Measurements from ENCODE around the gene PRKAR2A.
"Not testable (repeated sequence)": the region's sequence is repeated elsewhere in the genome, so short reads cannot be mapped to it uniquely, and the experiment has no call there.

PRKAR2A gene

DNA sequence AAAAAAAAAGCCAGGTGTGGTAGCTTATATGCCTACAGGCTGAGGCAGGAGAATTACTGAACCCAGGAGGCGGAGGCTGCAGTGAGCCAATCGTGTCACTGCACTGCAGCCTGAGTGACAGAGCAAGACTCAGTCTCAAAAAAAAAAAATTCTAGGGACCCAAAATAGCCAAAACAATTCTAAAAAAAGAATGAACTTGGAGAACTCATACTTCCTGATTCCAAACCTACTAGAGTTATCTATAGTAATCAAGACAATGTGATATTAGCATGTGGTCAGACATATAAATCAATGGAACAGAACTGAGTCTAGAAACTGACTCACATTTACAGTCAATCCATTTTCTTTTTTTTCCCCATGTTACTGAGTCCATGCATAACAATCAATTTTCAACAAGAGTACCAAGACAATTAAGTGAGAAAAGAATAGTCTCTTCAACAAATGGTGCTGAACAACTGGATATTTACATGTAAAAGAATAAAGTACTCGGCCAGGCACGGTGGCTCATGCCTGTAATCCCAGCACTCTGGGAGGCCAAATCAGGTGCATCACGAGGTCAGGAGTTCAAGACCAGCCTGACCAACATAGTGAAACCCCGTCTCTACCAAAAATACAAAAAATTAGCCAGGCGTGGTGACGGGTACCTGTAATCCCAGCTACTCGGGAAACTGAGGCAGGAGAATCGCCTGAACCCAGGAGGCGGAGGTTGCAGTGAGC, 11.9 kb downstream of the PRKAR2A start:
- no peak for DNase-seq

DNA sequence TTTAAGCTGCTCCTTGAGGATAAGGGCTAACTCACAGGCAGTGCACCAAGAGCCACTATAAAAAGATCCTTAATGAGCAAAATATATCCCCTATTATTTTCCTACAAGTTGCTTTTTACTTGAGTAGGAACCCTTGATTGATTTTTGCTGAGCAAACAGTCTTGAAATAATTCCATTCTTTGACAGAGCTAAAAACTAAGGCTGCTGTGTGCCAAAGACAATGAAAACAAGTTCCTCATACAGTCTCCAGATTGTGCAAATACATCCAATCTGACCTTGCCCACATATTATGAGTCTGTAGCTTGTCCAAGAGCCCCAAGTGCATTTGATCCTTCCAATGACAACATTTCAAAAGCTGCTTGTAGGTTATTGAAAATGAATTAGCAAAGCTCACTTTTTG, 15.0 kb downstream of the PRKAR2A start:
- DNase-seq: peak; percentile 64 to 68

DNA sequence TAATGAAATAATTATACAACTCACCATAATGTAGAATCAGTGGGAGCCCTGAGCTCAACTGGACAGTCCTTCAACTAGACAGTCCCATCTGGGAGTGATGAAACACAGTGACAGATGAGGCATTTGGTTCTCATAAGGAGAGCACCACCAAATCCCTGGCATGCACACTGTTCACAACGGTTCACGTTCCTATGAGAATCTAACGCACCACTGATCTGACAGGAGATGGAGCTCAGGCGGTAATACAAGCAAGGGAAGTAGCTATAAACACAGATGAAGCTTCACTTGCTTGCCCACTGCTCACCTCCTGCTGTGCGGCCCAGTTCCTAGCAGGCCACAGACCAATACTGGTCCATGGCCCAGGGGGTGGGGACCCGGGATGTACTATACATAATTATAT, 17.0 kb downstream of the PRKAR2A start:
- no peak for DNase-seq

DNA sequence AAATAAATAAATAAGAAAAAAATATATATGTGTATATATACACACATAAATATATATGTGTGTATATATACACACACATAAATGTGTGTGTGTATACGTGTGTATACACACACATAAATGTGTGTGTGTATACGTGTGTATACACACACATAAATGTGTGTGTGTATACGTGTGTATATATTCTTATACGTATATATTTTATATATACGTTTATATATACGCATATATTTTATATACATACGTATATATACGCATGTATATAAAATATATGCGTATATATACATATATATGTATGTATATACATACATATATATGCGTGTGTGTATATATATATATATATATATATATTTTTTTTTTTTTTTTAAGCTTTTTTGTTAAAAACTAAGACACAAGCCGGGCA, 18.1 kb downstream of the PRKAR2A start:
- DNase-seq: not testable (repeated sequence)

DNA sequence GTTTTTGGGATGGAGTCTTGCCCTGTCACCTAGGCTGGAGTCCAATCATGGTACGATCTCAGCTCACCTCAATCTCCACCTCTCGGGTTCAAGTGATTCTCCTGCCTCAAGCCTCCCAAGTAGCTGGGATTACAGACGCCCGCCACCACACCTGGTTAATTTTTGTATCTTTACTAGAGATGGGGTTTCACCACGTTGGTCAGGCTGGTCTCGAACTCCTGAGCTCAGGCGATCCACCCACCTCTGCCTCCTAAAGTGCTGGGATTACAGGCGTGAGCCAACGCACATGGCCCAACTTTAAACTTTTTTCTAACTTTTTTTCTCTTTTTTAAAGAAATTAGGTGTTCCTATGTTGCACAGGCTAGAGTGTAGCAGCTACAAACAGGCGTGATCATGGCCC, 19.8 kb downstream of the PRKAR2A start:
- not testable (repeated sequence) for DNase-seq

DNA sequence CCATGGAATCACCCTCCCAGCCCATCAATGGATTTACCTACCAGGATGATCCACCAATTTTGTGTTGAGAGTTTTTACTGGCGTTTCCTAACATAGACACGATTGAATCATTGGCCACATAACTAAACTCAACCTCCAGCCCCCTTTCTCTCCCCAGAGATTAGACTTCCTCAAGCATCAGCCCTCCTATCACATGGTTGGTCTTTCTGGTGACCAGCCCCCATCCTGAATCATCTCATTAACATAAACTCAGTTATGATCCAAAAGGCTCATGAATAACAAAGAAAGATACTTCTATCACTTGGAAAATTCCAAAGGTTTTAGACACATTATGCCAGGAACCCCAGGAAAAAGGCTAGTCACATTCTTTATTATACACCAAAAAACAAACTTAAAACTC, 21.2 kb downstream of the PRKAR2A start:
- peak; percentile 16 to 30 for DNase-seq

DNA sequence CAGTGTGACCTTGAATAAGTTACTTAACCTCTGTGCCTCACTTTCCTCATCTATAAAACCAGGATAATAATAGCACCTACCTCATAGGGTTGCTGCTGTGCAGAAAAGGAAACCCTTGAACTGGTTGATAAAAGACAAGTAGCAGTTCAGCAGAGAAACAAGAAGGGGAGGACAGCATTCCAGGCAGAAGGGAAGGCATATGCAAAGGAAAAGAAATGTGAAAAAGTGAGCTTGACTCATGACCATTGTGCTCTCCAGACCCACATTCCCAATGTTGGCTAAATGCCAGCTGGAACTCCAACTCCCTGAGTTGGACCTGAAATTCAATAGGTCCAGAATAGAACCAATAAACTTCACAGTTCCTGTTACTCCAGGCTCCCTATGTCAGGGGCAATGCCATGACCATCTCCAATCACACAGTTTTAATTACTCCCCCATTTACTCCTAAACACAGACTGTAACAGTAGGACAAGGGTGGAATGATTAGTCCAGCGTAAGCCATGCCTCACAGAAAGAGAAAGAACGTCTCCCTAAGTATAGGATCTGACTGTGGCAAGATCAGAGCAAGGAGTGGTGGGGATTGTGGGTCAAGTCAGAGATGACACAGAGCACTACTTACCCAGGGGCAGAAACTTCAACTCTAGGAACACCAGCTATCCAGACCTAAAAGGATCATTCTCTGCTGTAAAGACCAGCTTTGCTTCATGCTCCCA, 26.9 kb downstream of the PRKAR2A start:
- DNase-seq: no peak

DNA sequence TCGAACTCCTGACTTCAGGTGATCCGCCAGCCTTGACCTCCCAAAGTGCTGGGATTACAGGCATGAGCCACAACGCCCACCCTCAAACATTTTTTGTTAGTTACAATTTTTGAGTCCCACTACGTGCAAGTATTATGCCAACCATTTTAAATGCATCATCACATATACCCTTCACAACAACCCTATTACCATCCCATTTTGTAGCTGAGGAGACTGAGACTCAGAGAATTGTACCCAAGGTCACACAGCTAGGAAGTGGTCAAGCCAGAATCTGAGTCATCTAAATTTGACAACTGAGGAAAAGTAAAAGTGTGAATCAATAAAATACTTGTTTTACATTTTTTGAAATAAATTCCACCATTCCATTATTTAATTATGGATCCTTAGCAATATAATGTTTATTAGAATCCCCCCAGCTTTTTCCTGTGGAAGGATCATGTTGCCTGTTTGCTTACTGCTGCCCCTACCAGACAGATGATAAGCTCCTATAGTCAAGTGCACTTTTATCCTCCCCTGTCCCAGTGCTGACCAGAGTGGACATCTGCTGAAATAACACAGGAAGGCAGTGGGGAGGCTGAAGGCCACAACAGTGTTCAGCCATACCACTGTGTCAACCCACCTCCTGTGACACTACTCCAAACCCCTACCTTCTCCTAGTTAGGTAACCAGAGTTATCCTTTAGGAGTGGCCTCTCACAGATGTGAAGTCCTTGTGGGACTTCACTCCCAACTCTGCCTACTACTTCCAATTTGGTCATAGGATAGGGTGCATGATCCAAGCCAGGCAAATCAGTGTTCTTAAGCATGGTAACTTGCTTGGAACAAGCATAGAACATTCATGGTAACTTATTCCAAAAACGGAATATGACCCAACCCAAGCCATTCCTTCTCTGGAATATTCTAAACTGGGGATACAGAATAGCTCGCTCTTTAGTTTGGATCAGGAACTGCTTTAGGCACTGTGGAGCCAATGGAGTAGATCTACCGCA, 28.1 kb downstream of the PRKAR2A start:
- DNase-seq: no peak

DNA sequence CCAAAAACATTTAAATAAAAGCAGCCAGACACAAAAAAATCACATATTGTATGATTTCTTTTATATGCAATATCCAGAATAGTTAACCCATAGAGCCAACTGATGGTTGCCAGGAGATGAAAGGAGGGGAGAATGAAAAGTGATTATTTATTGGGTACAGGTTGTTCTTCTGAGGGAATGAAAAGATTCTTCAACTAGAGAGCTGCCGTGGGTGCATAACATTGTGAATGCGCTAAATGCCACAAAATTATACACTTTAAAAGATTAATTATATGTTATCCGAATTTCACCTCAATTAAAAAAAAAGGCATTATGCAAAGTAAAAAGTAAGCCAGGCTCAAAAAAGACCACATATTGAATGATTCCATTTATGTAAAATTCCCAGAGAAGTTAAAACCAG, 36.1 kb downstream of the PRKAR2A start:
- DNase-seq: no peak

DNA sequence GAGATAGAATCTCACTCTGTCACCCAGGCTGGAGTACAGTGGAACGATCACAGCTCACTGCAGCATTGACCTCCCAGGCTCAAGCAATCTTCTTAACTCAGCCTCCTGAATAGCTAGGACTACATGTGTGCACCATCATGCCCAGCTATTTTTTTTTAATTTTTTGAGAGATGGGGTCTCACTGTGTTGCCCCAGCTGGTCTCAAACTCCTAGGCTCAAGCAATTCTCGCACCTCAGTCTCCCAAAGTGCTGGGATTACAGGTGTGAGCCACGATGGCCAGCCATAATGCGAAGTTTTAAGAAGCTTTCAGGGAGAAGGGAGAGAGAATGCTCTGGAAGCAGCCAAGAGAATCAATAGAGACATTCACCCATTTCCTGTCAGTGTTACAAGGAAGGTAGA, 42.7 kb downstream of the PRKAR2A start:
- DNase-seq: no peak

DNA sequence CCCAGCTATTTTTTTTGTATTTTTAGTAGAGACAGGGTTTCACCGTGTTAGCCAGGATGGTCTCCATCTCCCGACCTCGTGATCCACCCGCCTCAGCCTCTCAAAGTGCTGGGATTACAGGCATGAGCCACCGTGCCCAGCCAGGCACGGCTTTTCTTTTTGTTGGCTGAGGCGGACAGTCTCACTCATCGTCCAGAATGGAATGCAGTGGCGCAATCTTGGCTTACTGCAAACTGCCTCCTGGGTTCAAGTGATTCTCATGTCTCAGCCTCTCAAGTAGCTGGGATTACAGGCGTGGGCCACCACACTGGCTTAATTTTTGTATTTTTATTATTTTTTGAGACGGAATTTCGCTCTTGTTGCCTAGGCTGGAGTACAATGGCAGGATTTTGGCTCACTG, 46.8 kb downstream of the PRKAR2A start:
- DNase-seq: not testable (repeated sequence)

DNA sequence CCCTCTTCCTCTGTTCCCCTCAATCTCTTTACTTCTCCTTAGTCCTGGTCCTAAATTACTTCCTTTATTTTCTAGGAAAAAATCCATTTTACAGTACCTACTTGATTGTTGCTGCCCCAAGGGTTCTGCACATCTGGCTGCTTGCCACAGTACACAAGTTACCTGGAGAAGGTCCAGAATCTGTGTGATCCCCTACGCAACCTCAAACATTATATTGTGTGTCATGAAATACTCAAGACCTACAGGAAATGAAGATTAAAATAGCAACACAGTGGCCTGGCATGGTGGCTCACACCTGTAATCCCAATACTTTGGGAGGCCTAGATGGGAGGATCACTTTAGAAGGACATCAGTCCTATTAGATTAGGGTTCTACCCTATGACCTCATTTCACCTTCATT, 48.7 kb downstream of the PRKAR2A start:
- no peak for DNase-seq

DNA sequence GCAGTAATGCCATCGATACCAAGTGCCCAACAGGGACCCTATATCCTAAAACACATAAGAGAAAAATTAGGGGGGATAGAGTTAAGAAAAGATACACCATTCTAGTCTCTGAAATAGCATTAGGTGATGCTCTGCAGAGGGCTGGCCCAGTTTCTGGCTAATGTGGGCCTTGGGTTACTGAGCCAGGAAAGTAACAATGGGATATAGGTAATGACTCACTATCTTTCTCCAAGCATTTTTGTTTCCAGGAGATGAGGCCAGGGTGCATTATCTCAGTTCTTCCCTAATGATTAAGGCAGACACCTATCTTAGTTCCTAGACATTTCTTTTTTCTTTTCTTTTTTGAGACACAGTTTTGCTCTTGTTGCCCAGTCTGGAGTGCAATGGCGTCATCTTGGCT, 50.0 kb downstream of the PRKAR2A start:
- DNase-seq: no peak

DNA sequence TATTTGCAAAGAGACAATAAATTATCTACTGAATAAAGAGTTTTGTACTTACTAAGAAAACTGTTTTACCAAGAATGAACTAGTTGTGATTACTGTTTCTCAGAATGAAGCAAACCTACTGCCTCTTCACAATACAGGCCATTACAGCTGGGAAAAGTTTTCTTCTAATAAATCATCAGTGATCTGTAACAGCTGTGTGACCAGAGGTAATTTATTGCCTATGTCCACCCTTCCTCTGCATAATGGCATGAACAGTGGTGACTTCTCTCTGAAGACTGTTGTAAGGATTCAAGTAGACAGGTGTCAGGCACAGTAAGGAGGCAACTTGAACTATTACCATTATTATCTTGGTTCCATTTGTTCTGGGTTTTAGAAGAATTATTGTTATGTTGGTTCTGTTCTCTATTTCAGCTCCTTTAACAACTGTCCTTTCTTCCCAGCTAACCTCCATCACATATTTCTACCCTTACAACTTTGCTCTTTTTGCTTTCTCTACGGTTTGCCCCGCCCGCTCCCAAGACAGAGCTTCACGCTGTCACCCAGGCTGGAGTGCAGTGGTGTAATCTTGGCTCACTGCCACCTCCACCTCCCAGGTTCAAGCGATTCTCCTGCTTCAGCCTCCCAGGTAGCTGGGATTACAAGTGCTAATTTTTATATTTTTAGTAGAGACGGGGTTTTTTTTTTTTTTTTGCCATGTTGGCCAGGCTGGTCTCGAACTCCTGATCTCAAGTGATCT, 51.5 kb downstream of the PRKAR2A start:
- DNase-seq: no peak

DNA sequence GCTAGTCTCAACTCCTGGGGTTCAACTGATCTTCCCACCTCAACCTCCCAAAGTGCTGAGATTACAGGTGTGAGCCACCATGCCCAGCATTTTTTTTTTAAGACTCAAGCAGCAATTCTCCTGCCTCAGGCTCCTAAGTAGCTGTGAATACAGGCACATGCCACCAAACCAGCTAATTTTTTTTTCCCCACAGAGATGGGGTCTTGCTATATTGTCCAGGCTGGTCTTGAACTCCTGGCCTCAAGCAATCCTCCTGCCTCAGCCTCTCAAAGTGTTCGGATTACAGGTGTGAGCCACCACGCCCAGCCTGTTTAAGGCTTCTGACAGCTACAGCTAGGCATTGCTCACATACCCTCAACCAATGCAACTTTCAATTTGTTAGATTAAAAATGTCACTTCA, 54.2 kb downstream of the PRKAR2A start:
- DNase-seq: not testable (repeated sequence)

DNA sequence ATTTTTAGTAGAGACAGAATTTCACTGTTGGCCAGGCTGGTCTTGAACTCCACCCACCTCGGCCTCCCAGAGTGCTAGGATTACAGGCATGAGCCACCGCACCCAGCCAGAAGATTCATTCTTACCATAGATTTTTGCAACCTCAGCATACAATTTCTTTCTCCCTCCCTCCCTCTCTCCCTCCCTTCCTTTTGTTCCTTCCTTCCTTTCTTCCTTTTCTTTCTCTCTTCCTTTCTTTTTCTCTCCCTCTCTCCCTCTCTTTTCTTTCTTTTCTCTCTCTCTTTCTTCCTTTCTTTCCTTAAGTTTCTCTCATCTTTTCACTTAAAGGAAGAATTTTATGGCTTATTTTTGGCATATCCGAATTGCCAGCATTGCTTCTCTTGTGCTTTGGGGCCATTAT, 58.0 kb downstream of the PRKAR2A start:
- no peak for DNase-seq

DNA sequence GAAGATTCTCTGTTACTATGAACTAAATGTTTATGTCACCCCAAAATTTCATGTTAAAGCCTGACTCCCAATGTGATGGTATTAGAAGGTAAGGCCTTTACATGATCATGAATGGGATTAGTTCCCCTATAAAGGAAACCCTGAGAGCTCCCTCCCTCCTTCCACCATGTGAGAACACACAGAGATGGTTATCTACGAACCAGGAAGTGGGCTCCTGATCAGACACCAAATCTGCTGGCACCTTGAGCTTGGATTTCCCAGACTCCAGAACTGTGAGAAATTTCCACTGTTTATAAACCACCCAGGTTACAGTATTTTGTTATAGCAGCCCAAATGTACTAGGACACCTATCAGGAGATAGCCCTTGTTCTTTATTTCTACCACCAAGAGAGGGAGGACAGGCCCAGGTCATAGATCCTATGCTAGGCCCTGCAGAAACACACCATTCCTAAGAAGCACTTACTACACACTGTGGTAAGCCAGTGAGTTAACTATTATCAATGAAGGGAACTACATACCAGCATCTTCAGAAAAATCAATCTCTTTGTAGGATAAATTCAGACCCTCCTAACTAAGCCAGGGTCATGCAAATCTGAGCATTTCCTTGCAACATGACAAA, 59.0 kb downstream of the PRKAR2A start:
- DNase-seq: no peak

DNA sequence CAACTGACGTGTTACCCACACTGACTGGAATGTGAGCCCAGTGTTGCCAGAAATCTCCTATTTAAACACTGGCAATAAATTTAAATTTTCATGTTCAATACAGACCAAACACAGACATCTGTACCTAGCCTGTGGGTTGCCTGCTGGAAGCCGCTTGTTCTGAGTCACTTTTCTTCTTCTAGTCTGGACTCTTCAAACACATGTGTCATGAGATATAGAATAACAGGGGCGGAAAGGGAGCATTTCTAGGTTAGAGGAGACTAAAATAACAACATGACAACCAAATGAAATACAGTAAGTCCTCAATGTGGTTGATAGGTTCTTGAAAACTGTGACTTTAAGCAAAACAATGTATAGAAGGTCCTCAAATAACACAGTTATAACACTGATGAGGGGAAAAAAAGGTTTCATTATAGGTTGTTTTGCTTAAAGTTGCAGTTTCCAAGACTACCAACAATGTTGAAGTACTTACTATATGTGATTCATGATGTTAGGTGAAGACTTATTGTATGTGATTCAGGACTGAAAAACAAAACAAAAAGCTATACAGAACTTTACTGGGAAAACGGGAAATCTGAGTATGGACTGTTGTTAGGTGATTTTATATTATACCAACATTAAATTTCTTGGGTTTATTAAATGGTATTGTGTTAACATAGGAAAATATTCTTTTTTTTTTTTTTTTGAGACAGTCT, 63.1 kb downstream of the PRKAR2A start:
- DNase-seq: no peak

DNA sequence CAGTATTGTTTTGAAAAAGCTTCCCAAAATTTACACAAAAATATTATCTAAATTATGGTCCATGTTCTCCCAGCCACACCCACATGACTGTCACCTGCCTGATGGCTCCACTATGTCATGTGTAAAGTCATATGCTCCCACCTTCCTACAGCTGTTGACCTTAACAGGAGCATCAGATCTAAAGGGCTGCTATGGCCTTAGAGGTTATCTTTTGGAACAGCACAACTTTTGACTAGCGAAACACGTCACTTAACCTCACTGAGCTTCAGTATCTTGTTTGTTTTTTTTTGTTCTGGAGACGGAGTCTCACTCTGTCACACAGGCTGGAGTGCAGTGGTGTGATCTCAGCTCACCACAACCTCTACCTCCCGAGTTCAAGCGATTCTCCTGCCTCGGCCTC, 64.4 kb downstream of the PRKAR2A start:
- DNase-seq: peak in 1 of 2 donors; percentile 4

DNA sequence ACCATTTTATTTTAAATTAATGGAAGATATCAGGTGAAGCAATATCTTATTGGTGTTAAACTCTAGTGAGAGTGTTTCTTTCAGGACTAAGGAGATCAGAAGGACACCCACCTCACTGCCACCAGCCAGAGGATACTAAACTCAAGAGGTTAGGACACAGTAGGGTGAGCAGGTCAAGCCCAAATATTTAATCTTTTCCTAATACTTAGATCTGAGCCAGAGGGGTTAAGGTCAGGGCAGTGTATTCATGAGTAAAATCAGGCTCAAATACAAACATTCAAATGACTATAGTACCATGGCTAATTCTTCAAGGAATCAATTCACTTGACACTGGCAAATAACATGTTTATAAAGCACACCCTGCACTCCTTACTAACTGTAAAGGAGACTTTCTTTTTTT, 65.6 kb downstream of the PRKAR2A start:
- no peak for DNase-seq

DNA sequence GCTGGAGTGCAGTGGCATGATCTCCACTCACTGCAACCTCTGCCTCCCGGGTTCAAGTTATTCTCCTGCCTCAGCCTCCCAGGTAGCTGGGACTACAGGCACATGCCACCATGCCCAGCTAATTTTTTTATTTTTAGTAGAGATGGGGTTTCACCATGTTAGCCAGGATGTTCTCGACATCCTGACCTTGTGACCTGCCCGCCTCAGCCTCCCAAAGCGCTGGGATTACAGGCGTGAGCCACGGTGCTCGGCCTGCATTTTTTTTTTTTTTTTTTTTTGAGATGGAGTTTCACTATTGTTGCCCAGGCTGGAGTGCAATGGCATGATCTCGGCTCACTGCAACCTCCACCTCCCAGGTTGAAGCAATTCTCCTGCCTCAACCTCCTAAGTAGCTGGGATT, 69.1 kb downstream of the PRKAR2A start:
- not testable (repeated sequence) for DNase-seq
